ENCODE data around the gene BMF.

GRCh38 chr15:40070608-40071218, 38.0 kb downstream of the BMF start:
- no peak for TF ChIP-seq CTCF (IDR thresholded peaks at IDR 0.05; ENCODE audit: extremely low read depth in 1 of 2, insufficient read depth in 1 of 2, low read depth in 1 of 2, low read length in 2 of 2)
- no peak for TF ChIP-seq EZH2 (IDR thresholded peaks at IDR 0.05; ENCODE audit: borderline replicate concordance, low read depth, low read length, severe bottlenecking)
- TF ChIP-seq POLR2A (IDR thresholded peaks at IDR 0.05; ENCODE audit: low read depth, low read length), result no peak
- TF ChIP-seq MAX (IDR thresholded peaks at IDR 0.05; ENCODE audit: insufficient read depth, insufficient read length), result no peak
- TF ChIP-seq MYC (IDR thresholded peaks at IDR 0.05; ENCODE audit: low read depth, low read length), result no peak
- no peak for TF ChIP-seq POLR2AphosphoS5 (IDR thresholded peaks at IDR 0.05; ENCODE audit: insufficient read depth, low read depth, low read length)

All from endothelial cell of umbilical vein (primary cell).